SK-N-SH (cell line): ENCODE data around the gene KRTAP1-3. TPM values are rescaled to one million over a fixed set of nuclear protein-coding genes. Genes with fewer than 3 reads are reported as not detected.

ENCODE experiments used
- CTCF ChIA-PET: fragments of 300-600, 350-600 bp; formaldehyde crosslinking; extraction: SDS; loops from one replicate; lab custom pipeline; 2021; lab: Yijun Ruan, JAX
- POLR2A ChIA-PET: fragments of 350-600 bp; sonication (Branson Sonifier 250); formaldehyde crosslinking; extraction: SDS; loops from one replicate; lab custom pipeline; 2020; ENCODE audit warnings: antibody characterized with exemption, inconsistent platforms; lab: Yijun Ruan, JAX
- DNase-seq: peaks from one replicate; pipeline ENCODE4 v3.0.0; 2012
- H2AFZ ChIP-seq: fragments of 200-600 bp; sonication (generic); 2 replicates; pipeline ENCODE4 v1.8.1; 2016; ENCODE audit warnings: antibody characterized with exemption, mild to moderate bottlenecking, low read depth
- H3F3A ChIP-seq: fragments of 200-600 bp; sonication (generic); replicated peaks from 2 replicates; pipeline ENCODE3; 2016; ENCODE audit warnings: antibody characterized with exemption, mild to moderate bottlenecking; ENCODE audit not compliant: insufficient read depth
- H3K27ac ChIP-seq, 2 experiments: fragments of 200-500 bp in 1 of 2; fragments of 200-600 bp in 1 of 2; sonication (Bioruptor generic) in 1 of 2; sonication (generic), shearing (Covaris generic) in 1 of 2; 2 replicates each; pipeline versions ENCODE4 v1.5.1 to v1.6.1; 2014 to 2016; ENCODE audit warnings: low read depth in 2 of 2, inconsistent platforms in 1 of 2, low read length in 1 of 2, mild to moderate bottlenecking in 1 of 2, mixed read lengths in 1 of 2
- H3K27me3 ChIP-seq: fragments of 200-600 bp; sonication (generic), shearing (Covaris generic); 2 replicates; pipeline ENCODE4 v1.6.1; 2016; ENCODE audit warnings: mixed run types; ENCODE audit not compliant: insufficient read depth
- H3K36me3 ChIP-seq, 2 experiments: fragments of 200-500 bp in 1 of 2; fragments of 200-600 bp in 1 of 2; sonication (Bioruptor generic) in 1 of 2; sonication (generic) in 1 of 2; replicated peaks in 1 of 2; 2 replicates each; pipeline versions ENCODE3 to v1.5.1; 2014 to 2016; ENCODE audit warnings: low read length in 1 of 2, mild to moderate bottlenecking in 1 of 2; ENCODE audit not compliant: insufficient read depth in 2 of 2, control insufficient read depth in 1 of 2
- H3K4me1 ChIP-seq, 2 experiments: fragments of 200-500 bp in 1 of 2; fragments of 200-600 bp in 1 of 2; sonication (Bioruptor generic) in 1 of 2; sonication (generic), shearing (Covaris generic) in 1 of 2; 2 replicates each; pipeline versions ENCODE4 v1.5.1 to v1.6.1; 2014 to 2016; ENCODE audit warnings: low read depth in 1 of 2, low read length in 1 of 2, mixed run types in 1 of 2; ENCODE audit not compliant: insufficient read depth in 2 of 2, control insufficient read depth in 1 of 2
- H3K4me2 ChIP-seq: fragments of 200-600 bp; sonication (generic), shearing (Covaris generic); 2 replicates; pipeline ENCODE4 v1.6.1; 2017; ENCODE audit warnings: mixed run types
- H3K4me3 ChIP-seq, 2 experiments: fragments of 200-500 bp in 1 of 2; fragments of 200-600 bp in 1 of 2; sonication (Bioruptor generic) in 1 of 2; sonication (generic), shearing (Covaris generic) in 1 of 2; 2 replicates each; pipeline versions ENCODE4 v1.5.1 to v1.8.1; 2014 to 2016; ENCODE audit warnings: low read depth in 2 of 2, inconsistent platforms in 1 of 2, low read length in 1 of 2, mild to moderate bottlenecking in 1 of 2, mixed read lengths in 1 of 2, moderate library complexity in 1 of 2
- H3K79me2 ChIP-seq: fragments of 200-600 bp; sonication (generic); 2 replicates; pipeline ENCODE4 v1.8.1; 2017; ENCODE audit warnings: mild to moderate bottlenecking; ENCODE audit not compliant: insufficient read depth
- H3K9ac ChIP-seq: fragments of 200-600 bp; sonication (generic); 2 replicates; pipeline ENCODE4 v1.6.1; 2017; ENCODE audit warnings: mixed run types
- H3K9me2 ChIP-seq: fragments of 200-600 bp; sonication (generic); 2 replicates; pipeline ENCODE4 v1.6.1; 2017; ENCODE audit warnings: mixed run types
- H3K9me3 ChIP-seq: fragments of 200-600 bp; sonication (generic); 2 replicates; pipeline ENCODE4 v1.6.1; 2017; ENCODE audit warnings: mixed run types, mild to moderate bottlenecking, moderate library complexity
- H4K20me1 ChIP-seq: fragments of 200-600 bp; sonication (generic); 2 replicates; pipeline ENCODE4 v1.6.1; 2017; ENCODE audit warnings: mild to moderate bottlenecking, mixed run types; ENCODE audit not compliant: insufficient read depth
- EP300 ChIP-seq, 2 experiments: IDR thresholded peaks; 2 replicates each; pipeline versions ENCODE4 v1.4.0 to v1.6.1; 2012; ENCODE audit warnings: borderline replicate concordance in 1 of 2, low read depth in 1 of 2, low read length in 1 of 2
- FOXM1 ChIP-seq: IDR thresholded peaks from 2 replicates; pipeline ENCODE4 v1.4.0; 2012; ENCODE audit warnings: low read depth, mild to moderate bottlenecking
- GABPA ChIP-seq: IDR thresholded peaks from 2 replicates; pipeline ENCODE4 v1.4.0; 2012; ENCODE audit warnings: low read depth, mild to moderate bottlenecking
- GATA2 ChIP-seq: sonication (generic); formaldehyde crosslinking; IDR thresholded peaks from 2 replicates; pipeline ENCODE4 v1.5.0; 2020; ENCODE audit warnings: mild to moderate bottlenecking, missing genetic modification reagents
- IRF3 ChIP-seq: fragments of 150-350 bp; IDR thresholded peaks from 2 replicates; pipeline ENCODE4 v1.6.1; 2016; ENCODE audit warnings: mild to moderate bottlenecking, low read depth, low read length
- MEF2A ChIP-seq: IDR thresholded peaks from 2 replicates; pipeline ENCODE4 v1.4.0; 2012; ENCODE audit warnings: low read depth, borderline replicate concordance
- MXI1 ChIP-seq: IDR thresholded peaks from 2 replicates; pipeline ENCODE4 v1.6.1; 2012; ENCODE audit warnings: mild to moderate bottlenecking, low read depth, low read length, improper control_type of control experiment
- NFIC ChIP-seq: IDR thresholded peaks from 2 replicates; pipeline ENCODE4 v1.4.0; 2012; ENCODE audit warnings: borderline replicate concordance
- PBX3 ChIP-seq: IDR thresholded peaks from 2 replicates; pipeline ENCODE4; 2012
- REST ChIP-seq: IDR thresholded peaks from 2 replicates; pipeline ENCODE4 v1.6.1; 2012; ENCODE audit warnings: mild to moderate bottlenecking, low read depth, low read length, moderate library complexity
- RXRA ChIP-seq: IDR thresholded peaks from 2 replicates; pipeline ENCODE4 v1.4.0; 2012; ENCODE audit warnings: low read depth, mild to moderate bottlenecking, borderline replicate concordance
- SMC3 ChIP-seq: IDR thresholded peaks from 2 replicates; pipeline ENCODE4 v1.6.1; 2012; ENCODE audit warnings: low read depth, low read length, improper control_type of control experiment
- TEAD4 ChIP-seq: IDR thresholded peaks from 2 replicates; pipeline ENCODE4 v1.4.0; 2012; ENCODE audit warnings: mild to moderate bottlenecking, borderline replicate concordance; ENCODE audit not compliant: insufficient read depth
- WGBS: methylation state at CpG from one replicate; pipeline ENCODE4 v1.1.6; 2017; ENCODE audit warnings: low lambda C conversion rate; 5-methylcytosine and 5-hydroxymethylcytosine counted together
- polyA plus RNA-seq, 3 experiments: library from polyadenylated mRNA; depleted of rRNA; stranded (reverse); fragments of >200 nt; gene quantifications; 2 replicates each; pipeline ENCODE4 v1.2.3, GENCODE V29; 2012

Gene KRTAP1-3
- polyA plus RNA-seq, 1 of the 3 experiments (the other 2 are of a cell fraction), result not detected

GRCh38 chr17:41018541-41018940 is 16.1 kb downstream of the KRTAP1-3 start:
- no peaks in the 10 kb centered on the region for H3K79me2 ChIP-seq
- TF ChIP-seq TEAD4 (no peak), FOXM1 (no peak), GATA2 (CRISPR knock-in tag) (no peak), SMC3 (no peak), REST (no peak), PBX3 (no peak), GABPA (no peak), EP300 (IDR thresholded peaks at IDR 0.05; ENCODE audit: borderline replicate concordance in 1 of 2, low read depth in 1 of 2, low read length in 1 of 2) (no peak), RXRA (no peak), MXI1 (no peak), IRF3 (no peak), MEF2A (no peak), NFIC (no peak)
- no peak overlapping the region for H3K27ac ChIP-seq
- DNase-seq, result no peak
- ChIA-PET CTCF (interaction anchor here (0.9 to 1.4 kb wide), 2 partner anchors 34 to 227 kb away, joined by 5 read pairs; no protein-coding TSS in a partner anchor), POLR2A (no interaction called here)
- no peaks in the 10 kb centered on the region for H3K9me3 ChIP-seq
- no peak overlapping the region for H3K4me2 ChIP-seq
- H3K27me3 ChIP-seq, result peaks cover 31% of the 10 kb centered on the region; the same call in 1 of the 2 replicates
- H3K36me3 ChIP-seq, result no peaks in the 10 kb centered on the region
- no peaks in the 10 kb centered on the region for H3K4me1 ChIP-seq
- no peak overlapping the region for H2AFZ ChIP-seq
- no peaks in the 10 kb centered on the region for H4K20me1 ChIP-seq
- H3K9ac ChIP-seq, result no peak overlapping the region
- H3K4me3 ChIP-seq, result no peak overlapping the region
- H3K9me2 ChIP-seq, result no peaks in the 10 kb centered on the region
- H3F3A ChIP-seq, result no peaks in the 10 kb centered on the region
- 19% methylated on average over 3 of the region's 3 CpGs for WGBS
